A549 (cell line): ENCODE results near the gene CHIT1. TPM values are rescaled to one million over a fixed set of nuclear protein-coding genes. Genes with fewer than 3 reads are reported as not detected.
A peak's percentile ranks its signal among the peaks of the same experiment; 100 is the strongest.
"Not testable (repeated sequence)": the region's sequence is repeated elsewhere in the genome, so short reads cannot be mapped to it uniquely, and the experiment has no call there.

Experiments
- ATAC-seq, 2 experiments: fragments of 200-7000 bp in 1 of 2; fragments of >200 bp in 1 of 2; cut with Nextera tagmentation in 1 of 2; cut with Tn5 transposase in 1 of 2; 3 replicates each; pipeline versions ENCODE4 v1.8.0 to v1.9.1; 2018 to 2020; ENCODE audit warnings: mild to moderate bottlenecking in 1 of 2, moderate library complexity in 1 of 2
- CTCF ChIA-PET: fragments of 300-600 bp; sonication (Branson Sonifier 250); formaldehyde crosslinking; extraction: SDS; loops from one replicate; lab custom pipeline; 2021; ENCODE audit warnings: antibody characterized with exemption, inconsistent platforms; lab: Yijun Ruan, JAX
- POLR2A ChIA-PET: fragments of 350-600 bp; formaldehyde crosslinking; extraction: SDS; loops from one replicate; lab custom pipeline; 2021; ENCODE audit warnings: antibody characterized with exemption, inconsistent platforms; lab: Yijun Ruan, JAX
- DNase-seq, 2 experiments: peaks; one replicate each; pipeline versions ENCODE4 v3.0.0 to v3.0.0-alpha.2; 2011 to 2016; ENCODE audit warnings: low read depth in 1 of 2, low spot score in 1 of 2
- FAIRE-seq: peaks from 2 replicates; lab custom pipeline; 2011; peaks lifted over from hg19 to GRCh38; lab: Jason Lieb, UNC
- H3K27ac ChIP-seq, 2 experiments: fragments of >200 bp; sonication (Bioruptor Twin); formaldehyde crosslinking; 3 replicates each; pipeline ENCODE4 v1.5.1; 2016 to 2017
- H3K4me1 ChIP-seq: fragments of >200 bp; sonication (Bioruptor Twin); formaldehyde crosslinking; 3 replicates; pipeline ENCODE4 v1.6.1; 2016
- H3K4me2 ChIP-seq: fragments of >200 bp; sonication (Bioruptor Twin); formaldehyde crosslinking; 3 replicates; pipeline ENCODE4 v1.6.1; 2016
- H3K4me3 ChIP-seq: fragments of >200 bp; sonication (Bioruptor Twin); formaldehyde crosslinking; 3 replicates; pipeline ENCODE4 v1.5.1; 2016
- H3K9me3 ChIP-seq: fragments of >200 bp; sonication (Bioruptor Twin); formaldehyde crosslinking; 3 replicates; pipeline ENCODE4 v1.6.1; 2016
- ATOH8 ChIP-seq: fragments of 250-450 bp; sonication (Bioruptor Pico); IDR thresholded peaks from 2 replicates; pipeline ENCODE4 v1.5.0; 2020; ENCODE audit warnings: low read depth, mild to moderate bottlenecking, moderate library complexity
- CBX2 ChIP-seq: fragments of 200-600 bp; sonication (generic); IDR thresholded peaks from 2 replicates; pipeline ENCODE4 v1.6.1; 2016; ENCODE audit warnings: low read depth, mild to moderate bottlenecking, borderline replicate concordance
- CTCF ChIP-seq: fragments of >200 bp; sonication (Bioruptor Twin); formaldehyde crosslinking; IDR thresholded peaks from 3 replicates; pipeline ENCODE4 v1.5.1; 2016
- HOXB13 ChIP-seq: fragments of 250-450 bp; sonication (Bioruptor Pico); IDR thresholded peaks from 2 replicates; pipeline ENCODE4 v1.5.0; 2020; ENCODE audit warnings: low read depth, mild to moderate bottlenecking, moderate library complexity
- MAZ ChIP-seq: fragments of 150-350 bp; IDR thresholded peaks from 2 replicates; pipeline ENCODE4 v1.6.1; 2014; ENCODE audit warnings: antibody characterized with exemption, low read depth, low read length, borderline replicate concordance
- MYC ChIP-seq: IDR thresholded peaks from 2 replicates; pipeline ENCODE4 v1.6.1; 2012; ENCODE audit warnings: mild to moderate bottlenecking, inconsistent platforms, low read length, improper control_type of control experiment, borderline replicate concordance
- NFE2L2 ChIP-seq: fragments of 150-350 bp; conservative IDR thresholded peaks from 2 replicates; pipeline ENCODE4 v1.6.1; 2014; ENCODE audit warnings: low read length
- NR3C1 ChIP-seq: fragments of >200 bp; sonication (Bioruptor Twin); formaldehyde crosslinking; IDR thresholded peaks from 3 replicates; pipeline ENCODE4 v1.6.1; 2017
- POLR2AphosphoS2 ChIP-seq: conservative IDR thresholded peaks from 2 replicates; pipeline ENCODE4 v1.6.1; 2012; ENCODE audit warnings: low read length, improper control_type of control experiment, inconsistent platforms
- TP53 ChIP-seq: fragments of 250-450 bp; sonication (Bioruptor Pico); IDR thresholded peaks from 2 replicates; pipeline ENCODE4 v1.5.0; 2021; ENCODE audit warnings: mild to moderate bottlenecking, moderate library complexity
- USF2 ChIP-seq: fragments of 450-650 bp; IDR thresholded peaks from 2 replicates; pipeline ENCODE4 v1.6.1; 2014; ENCODE audit warnings: antibody characterized with exemption
- ZC3H11A ChIP-seq: fragments of 450-650 bp; IDR thresholded peaks from 2 replicates; pipeline ENCODE4 v1.6.1; 2014; ENCODE audit warnings: antibody characterized with exemption, mild to moderate bottlenecking
- WGBS: methylation state at CpG from one replicate; pipeline ENCODE4 v1.1.6; 2017; ENCODE audit errors: missing lambda C conversion rate; 5-methylcytosine and 5-hydroxymethylcytosine counted together
- polyA plus RNA-seq, 4 experiments: library from polyadenylated mRNA; depleted of rRNA in 3 of 4; stranded (reverse); fragments of >200 nt; fragmentation: RNase III in 1 of 4; extraction: RNeasy Plus Mini Kit Qiagen cat#74134 plus additional on column Dnase treatment in 1 of 4; gene quantifications; 2 replicates in 3 of 4; 3 replicates in 1 of 4; pipeline ENCODE4 v1.2.3, GENCODE V29; 2011 to 2017

The CHIT1 gene
- polyA plus RNA-seq, 2 of the 4 experiments (the other 2 are of a cell fraction), result not detected

- FAIRE-seq, ATAC-seq, DNase-seq, POLR2A ChIA-PET, H3K9me3 ChIP-seq, H3K4me3 ChIP-seq, H3K4me2 ChIP-seq, H3K27ac ChIP-seq, H3K4me1 ChIP-seq: not testable (repeated sequence)
- 43% methylated on average over 5 of the region's 5 CpGs for WGBS
- CTCF ChIA-PET, result interaction anchor here (0.6 to 21.3 kb wide), 16 partner anchors 8 to 413 kb away, joined by 3 to 510 read pairs (median 8); partner anchors contain the start of genes FMOD and PPFIA4
These were observed 36.7 kb upstream of the CHIT1 start for GRCh38 chr1:203266140-203266539.

DNA sequence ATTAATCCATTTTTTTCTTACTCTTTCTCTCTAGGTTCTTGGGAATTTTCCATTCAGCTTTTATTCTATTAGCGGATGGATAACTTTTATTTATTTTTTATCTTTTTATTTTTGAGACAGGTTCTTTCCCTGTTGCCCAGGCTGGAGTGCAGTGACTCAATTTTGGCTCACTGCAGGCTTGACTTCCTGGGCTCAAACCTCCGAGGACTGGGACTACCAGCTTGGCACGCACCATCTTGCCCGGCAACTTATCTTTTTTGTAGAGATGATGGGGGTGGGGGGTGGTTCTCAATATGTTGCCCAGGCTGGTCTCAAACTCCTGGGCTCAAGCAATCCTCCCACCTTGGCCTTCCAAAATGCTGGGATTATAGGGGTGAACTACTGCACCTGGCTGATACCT, 36.1 kb upstream of the CHIT1 start:
- peaks cover 7% of the 10 kb centered on the region; the same call in 1 of the 3 replicates for H3K4me1 ChIP-seq
- no peak overlapping the region for H3K4me3 ChIP-seq
- ATAC-seq, result no peak
- no peaks in the 10 kb centered on the region for H3K9me3 ChIP-seq
- DNase-seq, result no peak
- no peak overlapping the region for H3K4me2 ChIP-seq
- TF ChIP-seq ATOH8 (no peak), CTCF (no peak), HOXB13 (CRISPR knock-in tag) (no peak)
- FAIRE-seq, result no peak
- H3K27ac ChIP-seq, result no peak overlapping the region
- WGBS, result 77% methylated on average over 4 of the region's 4 CpGs
- ChIA-PET CTCF (interaction anchor here (0.6 to 21.3 kb wide), 7 partner anchors 9 to 233 kb away, joined by 3 to 510 read pairs (median 3); partner anchors contain the start of gene FMOD), POLR2A (no interaction called here)

- DNase-seq, result no peak
- POLR2A ChIA-PET, result no interaction called here
- H3K9me3 ChIP-seq, result no peaks in the 10 kb centered on the region
- no peak for TF ChIP-seq MAZ
- TF ChIP-seq USF2, result 0 out of 2 replicates have a peak, but pooled peaks have one; percentile 9
- TF ChIP-seq, all 56 proteins: peak for 1
- Histone ChIP-seq H3K4me2 (no peak overlapping the region), H3K4me1 (peaks cover 7% of the 10 kb centered on the region; the same call in 1 of the 3 replicates), H3K4me3 (no peak overlapping the region), H3K27ac (no peak overlapping the region)
- ATAC-seq (no peak), FAIRE-seq (no peak)
- 57% methylated on average over 6 of the region's 6 CpGs for WGBS
- CTCF ChIA-PET, result interaction anchor here (0.8 to 21.3 kb wide), 7 partner anchors 10 to 224 kb away, joined by 3 to 510 read pairs (median 3); partner anchors contain the start of gene FMOD
These were observed 34.6 kb upstream of the CHIT1 start for GRCh38 chr1:203264052-203264501.

DNA sequence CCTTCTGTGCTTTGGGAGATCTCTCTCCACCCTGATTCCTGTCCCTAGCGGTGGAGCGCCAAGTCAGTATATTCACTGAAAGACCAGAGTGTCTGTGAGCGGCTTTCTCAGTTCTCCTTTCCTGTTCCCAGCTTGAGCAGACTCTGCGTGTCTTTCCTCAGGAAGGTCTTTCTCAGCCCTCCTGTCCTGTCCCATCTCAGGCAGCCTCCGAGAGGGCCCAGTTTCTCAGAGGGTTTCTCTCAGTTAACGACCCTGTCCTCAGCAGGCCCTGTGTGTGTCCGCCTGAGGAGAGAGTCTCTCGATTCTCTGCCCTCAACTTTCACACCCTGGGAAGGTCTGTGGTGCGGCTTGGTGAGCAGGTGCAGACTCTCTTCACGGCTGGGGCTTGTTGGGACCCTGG, 34.0 kb upstream of the CHIT1 start:
- no peak for DNase-seq
- no peaks in the 10 kb centered on the region for H3K9me3 ChIP-seq
- no peak for TF ChIP-seq ZC3H11A
- TF ChIP-seq MYC, result no peak
- TF ChIP-seq HOXB13 (CRISPR knock-in tag), result no peak
- no peak for TF ChIP-seq TP53 (CRISPR knock-in tag)
- no peak for TF ChIP-seq NFE2L2
- no peak for TF ChIP-seq POLR2AphosphoS2
- no peak for TF ChIP-seq NR3C1
- no peak for TF ChIP-seq MAZ
- no peak for TF ChIP-seq CBX2
- H3K4me1 ChIP-seq, result peaks cover 4% of the 10 kb centered on the region; the same call in 1 of the 3 replicates
- ChIA-PET POLR2A (no interaction called here), CTCF (interaction anchor here (0.7 to 21.3 kb wide), 8 partner anchors 9 to 224 kb away, joined by 3 to 510 read pairs (median 4); partner anchors contain the start of gene FMOD)
- no peak overlapping the region for H3K4me3 ChIP-seq
- no peak overlapping the region for H3K27ac ChIP-seq
- 58% methylated on average over 10 of the region's 10 CpGs for WGBS
- no peak for FAIRE-seq
- H3K4me2 ChIP-seq, result no peak overlapping the region
- ATAC-seq, result no peak

GRCh38 chr1:203256636-203257035, 27.2 kb upstream of the CHIT1 start:
- ATAC-seq, DNase-seq, H3K4me1 ChIP-seq, FAIRE-seq, H3K9me3 ChIP-seq, POLR2A ChIA-PET: not testable (repeated sequence)
- Histone ChIP-seq H3K4me3 (peak overlapping the region; percentile 9; the same call in 2 of the 3 replicates), H3K27ac (0 out of 6 replicates have a peak overlapping the region, but pooled peaks of 1 of the 2 experiments have one; percentile 10), H3K4me2 (peak overlapping the region; percentile 71)
- CTCF ChIA-PET, result interaction anchor here (1.2 to 3.7 kb wide), 3 partner anchors 12 to 40 kb away, joined by 4 to 41 read pairs (median 7); no protein-coding TSS in a partner anchor
- WGBS, result 9% methylated on average over 8 of the region's 9 CpGs

- FAIRE-seq, POLR2A ChIA-PET: not testable (repeated sequence)
These were observed 25.3 kb upstream of the CHIT1 start for GRCh38 chr1:203254782-203255181.

More at GRCh38 chr1:203254782-203255181, 25.3 kb upstream of the CHIT1 start:
- H3K27ac ChIP-seq, H3K9me3 ChIP-seq, H3K4me2 ChIP-seq, ATAC-seq, DNase-seq, H3K4me1 ChIP-seq, H3K4me3 ChIP-seq: not testable (repeated sequence)
- CTCF ChIA-PET, result interaction anchor here (0.9 to 3.7 kb wide), 8 partner anchors 8 to 215 kb away, joined by 3 to 41 read pairs (median 4); no protein-coding TSS in a partner anchor
